ENCODE results near the gene D2HGDH.

DNA sequence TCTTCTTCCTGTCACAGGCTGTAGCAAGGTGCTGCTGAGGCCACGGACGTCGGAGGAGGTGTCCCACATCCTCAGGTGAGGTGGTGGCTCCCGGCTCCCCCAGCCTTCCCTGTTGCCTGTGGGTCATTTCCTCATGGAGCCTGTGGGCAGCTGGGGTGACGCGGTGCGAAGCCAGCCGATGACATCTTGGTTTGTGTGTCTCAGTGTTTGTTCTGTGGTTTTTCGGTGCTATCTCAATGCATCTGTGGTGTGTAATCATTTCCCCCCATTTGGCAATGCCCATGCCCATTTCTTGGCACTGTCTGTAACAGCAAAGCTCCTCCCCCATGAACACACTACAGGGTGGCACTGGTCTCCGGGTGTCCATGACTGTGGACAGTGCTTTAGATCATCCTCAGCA, 6.6 kb downstream of the D2HGDH start:
- TF ChIP-seq EZH2 (IDR thresholded peaks at IDR 0.05; ENCODE audit: insufficient read depth, poor library complexity, severe bottlenecking) (no peak), EZH2phosphoT487 (IDR thresholded peaks at IDR 0.05; ENCODE audit: insufficient read depth, low read depth) (no peak)

All from GM23248 (cell line).